BJ (cell line): ENCODE data around the gene ALPI. TPM values are rescaled to one million over a fixed set of nuclear protein-coding genes. Genes with fewer than 3 reads are reported as not detected.

ENCODE experiments used
- CTCF ChIA-PET: fragments of 350-600 bp; formaldehyde crosslinking; extraction: SDS; loops from one replicate; lab custom pipeline; 2021; ENCODE audit warnings: antibody characterized with exemption, inconsistent platforms; lab: Yijun Ruan, JAX
- POLR2A ChIA-PET: fragments of 300-600 bp; sonication (Branson Sonifier 250); formaldehyde crosslinking; extraction: SDS; loops from one replicate; lab custom pipeline; 2021; ENCODE audit warnings: antibody characterized with exemption; lab: Charles Lee
- DNase-seq: peaks from one replicate; pipeline ENCODE4 v3.0.0-alpha.2; 2011; ENCODE audit warnings: low read depth
- H3K27me3 ChIP-seq: 2 replicates; pipeline ENCODE4 v1.6.0; 2011; ENCODE audit warnings: low read length; ENCODE audit not compliant: control insufficient read depth, insufficient read depth
- H3K36me3 ChIP-seq: 2 replicates; pipeline ENCODE4 v1.5.1; 2011; ENCODE audit warnings: low read length; ENCODE audit not compliant: control insufficient read depth, insufficient read depth
- H3K4me3 ChIP-seq: 2 replicates; pipeline ENCODE4 v1.5.1; 2011; ENCODE audit warnings: low read depth, mild to moderate bottlenecking, control low read depth, low read length
- polyA plus RNA-seq: library from polyadenylated mRNA; depleted of rRNA; stranded (reverse); fragments of >200 nt; gene quantifications from 2 replicates; pipeline ENCODE4 v1.2.3, GENCODE V29; 2011
- TF ChIP-seq, protein P1 (sequence below): IDR thresholded peaks from 2 replicates; pipeline ENCODE4 v1.5.1; 2011; ENCODE audit warnings: low read depth, mild to moderate bottlenecking, control low read depth, inconsistent platforms, low read length, moderate library complexity; ENCODE audit not compliant: insufficient read depth

ALPI gene
- polyA plus RNA-seq, 1 experiment: not detected

- ChIA-PET CTCF (no interaction called here), POLR2A (no interaction called here)
- peaks cover 27% of the 10 kb centered on the region for H3K27me3 ChIP-seq
These were observed 29.4 kb downstream of the ALPI start for GRCh38 chr2:232485348-232485756.

GRCh38 chr2:232485757-232486557 lies 30.0 kb downstream of the ALPI start:
- TF ChIP-seq, protein P1, sequence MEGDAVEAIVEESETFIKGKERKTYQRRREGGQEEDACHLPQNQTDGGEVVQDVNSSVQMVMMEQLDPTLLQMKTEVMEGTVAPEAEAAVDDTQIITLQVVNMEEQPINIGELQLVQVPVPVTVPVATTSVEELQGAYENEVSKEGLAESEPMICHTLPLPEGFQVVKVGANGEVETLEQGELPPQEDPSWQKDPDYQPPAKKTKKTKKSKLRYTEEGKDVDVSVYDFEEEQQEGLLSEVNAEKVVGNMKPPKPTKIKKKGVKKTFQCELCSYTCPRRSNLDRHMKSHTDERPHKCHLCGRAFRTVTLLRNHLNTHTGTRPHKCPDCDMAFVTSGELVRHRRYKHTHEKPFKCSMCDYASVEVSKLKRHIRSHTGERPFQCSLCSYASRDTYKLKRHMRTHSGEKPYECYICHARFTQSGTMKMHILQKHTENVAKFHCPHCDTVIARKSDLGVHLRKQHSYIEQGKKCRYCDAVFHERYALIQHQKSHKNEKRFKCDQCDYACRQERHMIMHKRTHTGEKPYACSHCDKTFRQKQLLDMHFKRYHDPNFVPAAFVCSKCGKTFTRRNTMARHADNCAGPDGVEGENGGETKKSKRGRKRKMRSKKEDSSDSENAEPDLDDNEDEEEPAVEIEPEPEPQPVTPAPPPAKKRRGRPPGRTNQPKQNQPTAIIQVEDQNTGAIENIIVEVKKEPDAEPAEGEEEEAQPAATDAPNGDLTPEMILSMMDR: no peak
- Histone ChIP-seq H3K36me3 (no peaks in the 10 kb centered on the region), H3K4me3 (no peak overlapping the region), H3K27me3 (peaks cover 27% of the 10 kb centered on the region)
- DNase-seq: no peak
- ChIA-PET CTCF (no interaction called here), POLR2A (no interaction called here)

More at GRCh38 chr2:232485348-232485756, 29.4 kb downstream of the ALPI start:
- TF ChIP-seq, protein P1: no peak
- Histone ChIP-seq H3K4me3 (no peak overlapping the region), H3K36me3 (no peaks in the 10 kb centered on the region)
- DNase-seq: no peak

GRCh38 chr2:232486558-232487384 lies 30.8 kb downstream of the ALPI start:
- ChIA-PET CTCF (no interaction called here), POLR2A (no interaction called here)
- no peak overlapping the region for H3K4me3 ChIP-seq
- H3K36me3 ChIP-seq: no peaks in the 10 kb centered on the region
- TF ChIP-seq, protein P1: no peak
- DNase-seq: no peak
- H3K27me3 ChIP-seq: peaks cover 27% of the 10 kb centered on the region

DNA sequence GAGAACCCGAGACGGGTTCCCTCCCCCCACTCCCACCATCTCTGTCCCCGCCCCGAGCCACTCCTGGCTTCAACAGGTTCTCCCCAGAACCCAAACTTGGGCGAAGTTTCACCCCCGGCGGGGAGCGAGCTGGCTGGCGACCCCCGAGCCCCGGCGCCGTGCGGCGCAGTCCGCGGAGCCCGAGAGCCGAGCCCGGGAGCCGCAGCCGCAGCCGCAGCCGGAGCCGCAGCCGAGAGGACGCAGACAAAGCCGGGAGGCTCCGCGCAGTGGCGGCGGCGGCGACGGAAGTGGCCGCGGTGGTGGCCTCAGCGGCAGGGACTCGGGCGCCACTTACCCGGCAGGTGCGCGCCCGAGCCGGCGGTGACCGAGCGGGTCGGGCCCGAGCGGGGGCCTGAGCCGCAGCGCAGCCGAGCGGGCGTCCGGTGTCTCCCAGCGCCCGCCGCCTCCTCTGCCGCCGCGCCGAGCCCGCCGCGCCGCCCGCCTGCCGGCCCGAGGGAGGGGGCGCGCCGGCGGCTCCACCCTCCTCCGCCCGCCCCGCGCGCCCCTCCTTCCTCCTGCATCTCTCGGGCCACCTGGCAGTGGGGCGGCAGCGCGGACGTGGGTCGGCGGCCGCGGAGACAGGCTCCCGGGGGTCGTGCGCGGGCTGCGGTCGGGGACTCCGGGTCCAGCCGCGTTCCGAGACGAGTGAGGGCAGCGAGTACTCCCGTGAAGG lies 31.6 kb downstream of the ALPI start, which contains the start of gene ECEL1:
Gene ECEL1, minus strand, starts transcription at position 450 of the 712 bp plus-strand sequence. CDS start 1,181 bp downstream, outside the sequence.
- no peaks in the 10 kb centered on the region for H3K36me3 ChIP-seq
- DNase-seq: no peak
- TF ChIP-seq, protein P1: no peak
- ChIA-PET POLR2A (no interaction called here), CTCF (no interaction called here)
- H3K27me3 ChIP-seq: peaks cover 27% of the 10 kb centered on the region
- no peak within 1 kb of the TSS for H3K4me3 ChIP-seq
